ENCODE results near the gene GABRR3. TPM values are rescaled to one million over a fixed set of nuclear protein-coding genes. Genes with fewer than 3 reads are reported as not detected.

The GABRR3 gene
- total and polyA plus RNA-seq, 2 experiments from 2014 or later: not detected

DNA sequence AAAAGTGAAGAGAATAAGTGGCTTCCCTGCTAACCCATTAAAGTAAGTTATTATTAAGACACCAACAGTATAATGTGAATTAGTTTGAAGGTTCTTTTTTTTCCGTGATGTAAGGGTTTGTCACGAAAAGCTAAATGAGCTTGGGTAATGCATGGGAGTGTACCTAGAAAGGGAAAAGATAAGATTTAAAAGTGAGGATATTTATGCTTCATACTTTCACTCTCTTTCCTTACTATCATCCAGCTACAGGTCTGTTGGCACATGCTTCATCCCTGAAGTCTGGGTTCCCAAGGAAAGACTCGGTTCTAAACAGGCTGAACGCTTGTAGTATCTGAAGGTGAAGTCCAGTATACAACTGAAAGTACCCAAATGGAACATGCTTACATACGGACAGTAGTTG is 36.0 kb downstream of the GABRR3 start:
- H3K4me1 Mint-ChIP-seq: peaks cover 7% of the 10 kb centered on the region

More for the DNA sequence above, 36.0 kb downstream of the GABRR3 start:
- Histone ChIP-seq H3K27ac (ENCODE audit: low read depth) (no peak overlapping the region), H3F3A (replicated peaks; ENCODE audit: low read depth) (no peaks in the 10 kb centered on the region), H3K36me3 (ENCODE audit: insufficient read depth) (no peaks in the 10 kb centered on the region), H2AFZ (no peak overlapping the region), H3K9me2 (ENCODE audit: insufficient read depth) (no peaks in the 10 kb centered on the region), H3K79me2 (replicated peaks; ENCODE audit: insufficient read depth) (no peaks in the 10 kb centered on the region), H4K20me1 (replicated peaks; ENCODE audit: insufficient read depth) (no peaks in the 10 kb centered on the region), H3K4me1 (ENCODE audit: insufficient read depth) (peaks cover 3% of the 10 kb centered on the region), H3K27me3 (ENCODE audit: insufficient read depth) (no peaks in the 10 kb centered on the region), H3K4me2 (no peak overlapping the region), H3K4me3 (no peak overlapping the region)
- no peaks in the 10 kb centered on the region for H3K36me3 Mint-ChIP-seq (ENCODE audit: low read depth)
- TF ChIP-seq, protein P1, sequence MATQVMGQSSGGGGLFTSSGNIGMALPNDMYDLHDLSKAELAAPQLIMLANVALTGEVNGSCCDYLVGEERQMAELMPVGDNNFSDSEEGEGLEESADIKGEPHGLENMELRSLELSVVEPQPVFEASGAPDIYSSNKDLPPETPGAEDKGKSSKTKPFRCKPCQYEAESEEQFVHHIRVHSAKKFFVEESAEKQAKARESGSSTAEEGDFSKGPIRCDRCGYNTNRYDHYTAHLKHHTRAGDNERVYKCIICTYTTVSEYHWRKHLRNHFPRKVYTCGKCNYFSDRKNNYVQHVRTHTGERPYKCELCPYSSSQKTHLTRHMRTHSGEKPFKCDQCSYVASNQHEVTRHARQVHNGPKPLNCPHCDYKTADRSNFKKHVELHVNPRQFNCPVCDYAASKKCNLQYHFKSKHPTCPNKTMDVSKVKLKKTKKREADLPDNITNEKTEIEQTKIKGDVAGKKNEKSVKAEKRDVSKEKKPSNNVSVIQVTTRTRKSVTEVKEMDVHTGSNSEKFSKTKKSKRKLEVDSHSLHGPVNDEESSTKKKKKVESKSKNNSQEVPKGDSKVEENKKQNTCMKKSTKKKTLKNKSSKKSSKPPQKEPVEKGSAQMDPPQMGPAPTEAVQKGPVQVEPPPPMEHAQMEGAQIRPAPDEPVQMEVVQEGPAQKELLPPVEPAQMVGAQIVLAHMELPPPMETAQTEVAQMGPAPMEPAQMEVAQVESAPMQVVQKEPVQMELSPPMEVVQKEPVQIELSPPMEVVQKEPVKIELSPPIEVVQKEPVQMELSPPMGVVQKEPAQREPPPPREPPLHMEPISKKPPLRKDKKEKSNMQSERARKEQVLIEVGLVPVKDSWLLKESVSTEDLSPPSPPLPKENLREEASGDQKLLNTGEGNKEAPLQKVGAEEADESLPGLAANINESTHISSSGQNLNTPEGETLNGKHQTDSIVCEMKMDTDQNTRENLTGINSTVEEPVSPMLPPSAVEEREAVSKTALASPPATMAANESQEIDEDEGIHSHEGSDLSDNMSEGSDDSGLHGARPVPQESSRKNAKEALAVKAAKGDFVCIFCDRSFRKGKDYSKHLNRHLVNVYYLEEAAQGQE (IDR thresholded peaks at IDR 0.05; ENCODE audit: unreplicated experiment): no peak
- TF ChIP-seq CTCF (conservative IDR thresholded peaks at IDR 0.05; ENCODE audit: low read depth in 2 of 2) (no peak), NANOG (IDR thresholded peaks at IDR 0.05; ENCODE audit: borderline replicate concordance) (no peak), ZNF331 (CRISPR knock-in tag; IDR thresholded peaks at IDR 0.05; ENCODE audit: low read depth) (no peak), STAT1 (IDR thresholded peaks at IDR 0.05; ENCODE audit: unreplicated experiment) (no peak), ETS1 (IDR thresholded peaks at IDR 0.05) (no peak), ZNF114 (CRISPR knock-in tag; IDR thresholded peaks at IDR 0.05) (no peak), POLR2AphosphoS5 (IDR thresholded peaks at IDR 0.05; ENCODE audit: low read depth) (no peak), EZH2phosphoT487 (IDR thresholded peaks at IDR 0.05; ENCODE audit: unreplicated experiment) (no peak)
- TF ChIP-seq, protein P2, sequence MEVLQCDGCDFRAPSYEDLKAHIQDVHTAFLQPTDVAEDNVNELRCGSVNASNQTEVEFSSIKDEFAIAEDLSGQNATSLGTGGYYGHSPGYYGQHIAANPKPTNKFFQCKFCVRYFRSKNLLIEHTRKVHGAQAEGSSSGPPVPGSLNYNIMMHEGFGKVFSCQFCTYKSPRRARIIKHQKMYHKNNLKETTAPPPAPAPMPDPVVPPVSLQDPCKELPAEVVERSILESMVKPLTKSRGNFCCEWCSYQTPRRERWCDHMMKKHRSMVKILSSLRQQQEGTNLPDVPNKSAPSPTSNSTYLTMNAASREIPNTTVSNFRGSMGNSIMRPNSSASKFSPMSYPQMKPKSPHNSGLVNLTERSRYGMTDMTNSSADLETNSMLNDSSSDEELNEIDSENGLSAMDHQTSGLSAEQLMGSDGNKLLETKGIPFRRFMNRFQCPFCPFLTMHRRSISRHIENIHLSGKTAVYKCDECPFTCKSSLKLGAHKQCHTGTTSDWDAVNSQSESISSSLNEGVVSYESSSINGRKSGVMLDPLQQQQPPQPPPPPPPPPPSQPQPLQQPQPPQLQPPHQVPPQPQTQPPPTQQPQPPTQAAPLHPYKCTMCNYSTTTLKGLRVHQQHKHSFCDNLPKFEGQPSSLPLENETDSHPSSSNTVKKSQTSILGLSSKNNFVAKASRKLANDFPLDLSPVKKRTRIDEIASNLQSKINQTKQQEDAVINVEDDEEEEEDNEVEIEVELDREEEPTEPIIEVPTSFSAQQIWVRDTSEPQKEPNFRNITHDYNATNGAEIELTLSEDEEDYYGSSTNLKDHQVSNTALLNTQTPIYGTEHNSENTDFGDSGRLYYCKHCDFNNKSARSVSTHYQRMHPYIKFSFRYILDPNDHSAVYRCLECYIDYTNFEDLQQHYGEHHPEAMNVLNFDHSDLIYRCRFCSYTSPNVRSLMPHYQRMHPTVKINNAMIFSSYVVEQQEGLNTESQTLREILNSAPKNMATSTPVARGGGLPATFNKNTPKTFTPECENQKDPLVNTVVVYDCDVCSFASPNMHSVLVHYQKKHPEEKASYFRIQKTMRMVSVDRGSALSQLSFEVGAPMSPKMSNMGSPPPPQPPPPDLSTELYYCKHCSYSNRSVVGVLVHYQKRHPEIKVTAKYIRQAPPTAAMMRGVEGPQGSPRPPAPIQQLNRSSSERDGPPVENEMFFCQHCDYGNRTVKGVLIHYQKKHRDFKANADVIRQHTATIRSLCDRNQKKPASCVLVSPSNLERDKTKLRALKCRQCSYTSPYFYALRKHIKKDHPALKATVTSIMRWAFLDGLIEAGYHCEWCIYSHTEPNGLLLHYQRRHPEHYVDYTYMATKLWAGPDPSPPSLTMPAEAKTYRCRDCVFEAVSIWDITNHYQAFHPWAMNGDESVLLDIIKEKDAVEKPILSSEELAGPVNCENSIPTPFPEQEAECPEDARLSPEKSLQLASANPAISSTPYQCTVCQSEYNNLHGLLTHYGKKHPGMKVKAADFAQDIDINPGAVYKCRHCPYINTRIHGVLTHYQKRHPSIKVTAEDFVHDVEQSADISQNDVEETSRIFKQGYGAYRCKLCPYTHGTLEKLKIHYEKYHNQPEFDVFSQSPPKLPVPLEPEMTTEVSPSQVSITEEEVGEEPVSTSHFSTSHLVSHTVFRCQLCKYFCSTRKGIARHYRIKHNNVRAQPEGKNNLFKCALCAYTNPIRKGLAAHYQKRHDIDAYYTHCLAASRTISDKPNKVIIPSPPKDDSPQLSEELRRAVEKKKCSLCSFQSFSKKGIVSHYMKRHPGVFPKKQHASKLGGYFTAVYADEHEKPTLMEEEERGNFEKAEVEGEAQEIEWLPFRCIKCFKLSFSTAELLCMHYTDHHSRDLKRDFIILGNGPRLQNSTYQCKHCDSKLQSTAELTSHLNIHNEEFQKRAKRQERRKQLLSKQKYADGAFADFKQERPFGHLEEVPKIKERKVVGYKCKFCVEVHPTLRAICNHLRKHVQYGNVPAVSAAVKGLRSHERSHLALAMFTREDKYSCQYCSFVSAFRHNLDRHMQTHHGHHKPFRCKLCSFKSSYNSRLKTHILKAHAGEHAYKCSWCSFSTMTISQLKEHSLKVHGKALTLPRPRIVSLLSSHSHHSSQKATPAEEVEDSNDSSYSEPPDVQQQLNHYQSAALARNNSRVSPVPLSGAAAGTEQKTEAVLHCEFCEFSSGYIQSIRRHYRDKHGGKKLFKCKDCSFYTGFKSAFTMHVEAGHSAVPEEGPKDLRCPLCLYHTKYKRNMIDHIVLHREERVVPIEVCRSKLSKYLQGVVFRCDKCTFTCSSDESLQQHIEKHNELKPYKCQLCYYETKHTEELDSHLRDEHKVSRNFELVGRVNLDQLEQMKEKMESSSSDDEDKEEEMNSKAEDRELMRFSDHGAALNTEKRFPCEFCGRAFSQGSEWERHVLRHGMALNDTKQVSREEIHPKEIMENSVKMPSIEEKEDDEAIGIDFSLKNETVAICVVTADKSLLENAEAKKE (CRISPR knock-in tag; IDR thresholded peaks at IDR 0.05): no peak
- DNase-seq (ENCODE audit: low spot score): no peak
- H3K27me3 Mint-ChIP-seq (ENCODE audit: insufficient read depth, low read depth, poor library complexity): peaks cover 1% of the 10 kb centered on the region
- no peak for ATAC-seq
- H3K4me3 Mint-ChIP-seq: no peak overlapping the region
- no peaks in the 10 kb centered on the region for H3K9me3 Mint-ChIP-seq
- H3K27ac Mint-ChIP-seq: no peak overlapping the region

All from GM23338 (cell line).